ENCODE data around the gene HENMT1. TPM values are rescaled to one million over a fixed set of nuclear protein-coding genes. Genes with fewer than 3 reads are reported as not detected.
"Not testable (repeated sequence)": the region's sequence is repeated elsewhere in the genome, so short reads cannot be mapped to it uniquely, and the experiment has no call there.

The HENMT1 gene
- total and polyA plus RNA-seq, 3 donors from 2014 or later: 70.9 to 126 (median 72.0) TPM

DNA sequence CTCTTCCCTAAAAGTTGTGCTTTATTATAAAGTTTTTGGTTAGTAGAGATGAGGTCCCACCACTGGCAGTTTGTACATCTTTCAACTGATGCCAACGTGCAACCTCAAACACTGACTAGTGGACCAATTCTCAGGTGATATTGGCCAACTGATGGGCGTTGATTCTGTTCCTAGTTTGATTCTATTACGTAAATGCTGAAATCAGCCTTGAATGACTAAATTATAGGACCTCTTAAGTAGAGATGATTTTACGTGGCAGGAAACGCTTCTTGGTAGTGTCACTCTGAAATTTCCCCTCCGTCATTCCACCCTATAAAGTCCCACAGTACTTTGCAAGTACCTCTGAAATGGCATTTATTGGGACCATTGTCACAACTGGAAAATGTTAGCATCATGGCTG lies 43.0 kb upstream of the HENMT1 start:
- no peak for DNase-seq
- H3K4me3 ChIP-seq: no peak overlapping the region
- no peaks in the 10 kb centered on the region for H3K36me3 ChIP-seq (ENCODE audit: low read depth, missing control alignments)
- no peak overlapping the region for H3K27ac ChIP-seq
- H3K27me3 ChIP-seq: no peaks in the 10 kb centered on the region
- TF ChIP-seq, protein P1, sequence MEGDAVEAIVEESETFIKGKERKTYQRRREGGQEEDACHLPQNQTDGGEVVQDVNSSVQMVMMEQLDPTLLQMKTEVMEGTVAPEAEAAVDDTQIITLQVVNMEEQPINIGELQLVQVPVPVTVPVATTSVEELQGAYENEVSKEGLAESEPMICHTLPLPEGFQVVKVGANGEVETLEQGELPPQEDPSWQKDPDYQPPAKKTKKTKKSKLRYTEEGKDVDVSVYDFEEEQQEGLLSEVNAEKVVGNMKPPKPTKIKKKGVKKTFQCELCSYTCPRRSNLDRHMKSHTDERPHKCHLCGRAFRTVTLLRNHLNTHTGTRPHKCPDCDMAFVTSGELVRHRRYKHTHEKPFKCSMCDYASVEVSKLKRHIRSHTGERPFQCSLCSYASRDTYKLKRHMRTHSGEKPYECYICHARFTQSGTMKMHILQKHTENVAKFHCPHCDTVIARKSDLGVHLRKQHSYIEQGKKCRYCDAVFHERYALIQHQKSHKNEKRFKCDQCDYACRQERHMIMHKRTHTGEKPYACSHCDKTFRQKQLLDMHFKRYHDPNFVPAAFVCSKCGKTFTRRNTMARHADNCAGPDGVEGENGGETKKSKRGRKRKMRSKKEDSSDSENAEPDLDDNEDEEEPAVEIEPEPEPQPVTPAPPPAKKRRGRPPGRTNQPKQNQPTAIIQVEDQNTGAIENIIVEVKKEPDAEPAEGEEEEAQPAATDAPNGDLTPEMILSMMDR (IDR thresholded peaks at IDR 0.05): no peak
- no peak for TF ChIP-seq POLR2A (IDR thresholded peaks at IDR 0.05)
- 74 to 81% methylated on average over 6 of the region's 6 CpGs for WGBS, 2 donors
- intact Hi-C loops (cut with DNase I; ENCODE audit: low total_unique reads): no loop called here
- no peaks in the 10 kb centered on the region for H3K4me1 ChIP-seq
- no peaks in the 10 kb centered on the region for H3K9me3 ChIP-seq

DNA sequence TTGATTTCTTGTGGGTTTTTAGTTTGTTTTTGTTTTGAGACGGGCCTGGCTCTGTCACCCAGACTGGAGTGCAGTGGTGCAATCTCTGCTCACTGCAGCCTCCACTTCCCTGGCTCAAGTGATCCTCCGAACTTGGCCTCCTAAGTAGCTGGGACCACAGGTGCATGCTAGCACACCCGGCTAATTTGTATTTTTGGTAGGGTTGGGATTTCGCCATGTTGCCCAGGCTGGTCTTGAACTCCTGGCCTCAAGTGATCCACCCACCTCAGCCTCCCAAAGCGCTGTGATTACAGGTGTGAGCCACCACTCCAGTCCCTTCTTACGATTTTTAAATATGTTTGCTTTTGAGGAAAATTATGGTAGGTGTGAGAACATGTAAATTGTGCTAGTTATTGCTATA lies 41.2 kb upstream of the HENMT1 start:
- 90 to 94% methylated on average over 6 of the region's 6 CpGs for WGBS, 2 donors
- H3K36me3 ChIP-seq (ENCODE audit: low read depth, missing control alignments); H3K27me3 ChIP-seq; intact Hi-C loops (cut with DNase I; ENCODE audit: low total_unique reads); H3K9me3 ChIP-seq; DNase-seq; H3K27ac ChIP-seq; H3K4me1 ChIP-seq; H3K4me3 ChIP-seq: not testable (repeated sequence)

DNA sequence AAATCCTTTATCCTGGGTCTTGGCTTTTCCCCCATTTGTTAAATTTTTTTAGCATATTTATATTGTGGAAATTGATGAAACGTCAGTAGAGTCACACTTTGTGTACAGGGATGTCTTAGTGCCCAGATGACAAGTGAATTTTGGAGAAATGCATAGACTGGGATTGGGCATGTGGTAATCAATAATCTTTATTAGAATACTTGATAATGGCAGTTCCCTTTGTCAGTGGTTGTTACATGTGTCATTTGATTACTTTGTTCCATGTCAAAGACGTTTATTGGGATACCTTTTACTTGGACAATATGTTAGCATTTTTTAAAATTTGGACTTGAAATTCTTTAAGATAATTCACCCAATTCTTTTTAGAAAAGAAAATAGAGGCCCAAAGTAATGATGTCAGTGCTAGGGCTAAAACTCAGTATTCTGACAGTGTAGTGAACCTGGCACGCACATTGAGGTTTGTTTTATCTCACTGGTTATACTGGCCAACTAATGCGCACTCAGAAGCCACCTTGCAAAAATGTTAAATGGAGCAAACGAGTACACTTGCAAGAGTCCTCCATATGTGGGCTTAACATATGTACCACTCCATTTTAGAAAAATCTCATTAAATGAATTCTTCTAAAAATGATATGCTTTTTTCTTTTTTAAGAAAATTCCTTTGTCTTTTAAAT lies 40.4 kb upstream of the HENMT1 start:
- Histone ChIP-seq H3K4me3 (no peak overlapping the region), H3K4me1 (no peaks in the 10 kb centered on the region), H3K27ac (no peak overlapping the region), H3K36me3 (ENCODE audit: low read depth, missing control alignments) (no peaks in the 10 kb centered on the region), H3K27me3 (no peaks in the 10 kb centered on the region), H3K9me3 (no peaks in the 10 kb centered on the region)
- TF ChIP-seq POLR2A (IDR thresholded peaks at IDR 0.05): no peak
- TF ChIP-seq, protein P1 (IDR thresholded peaks at IDR 0.05): no peak
- intact Hi-C loops (cut with DNase I; ENCODE audit: low total_unique reads): no loop called here
- no peak for DNase-seq
- WGBS, 2 donors: 78 to 82% methylated on average over 5 of the region's 5 CpGs

DNA sequence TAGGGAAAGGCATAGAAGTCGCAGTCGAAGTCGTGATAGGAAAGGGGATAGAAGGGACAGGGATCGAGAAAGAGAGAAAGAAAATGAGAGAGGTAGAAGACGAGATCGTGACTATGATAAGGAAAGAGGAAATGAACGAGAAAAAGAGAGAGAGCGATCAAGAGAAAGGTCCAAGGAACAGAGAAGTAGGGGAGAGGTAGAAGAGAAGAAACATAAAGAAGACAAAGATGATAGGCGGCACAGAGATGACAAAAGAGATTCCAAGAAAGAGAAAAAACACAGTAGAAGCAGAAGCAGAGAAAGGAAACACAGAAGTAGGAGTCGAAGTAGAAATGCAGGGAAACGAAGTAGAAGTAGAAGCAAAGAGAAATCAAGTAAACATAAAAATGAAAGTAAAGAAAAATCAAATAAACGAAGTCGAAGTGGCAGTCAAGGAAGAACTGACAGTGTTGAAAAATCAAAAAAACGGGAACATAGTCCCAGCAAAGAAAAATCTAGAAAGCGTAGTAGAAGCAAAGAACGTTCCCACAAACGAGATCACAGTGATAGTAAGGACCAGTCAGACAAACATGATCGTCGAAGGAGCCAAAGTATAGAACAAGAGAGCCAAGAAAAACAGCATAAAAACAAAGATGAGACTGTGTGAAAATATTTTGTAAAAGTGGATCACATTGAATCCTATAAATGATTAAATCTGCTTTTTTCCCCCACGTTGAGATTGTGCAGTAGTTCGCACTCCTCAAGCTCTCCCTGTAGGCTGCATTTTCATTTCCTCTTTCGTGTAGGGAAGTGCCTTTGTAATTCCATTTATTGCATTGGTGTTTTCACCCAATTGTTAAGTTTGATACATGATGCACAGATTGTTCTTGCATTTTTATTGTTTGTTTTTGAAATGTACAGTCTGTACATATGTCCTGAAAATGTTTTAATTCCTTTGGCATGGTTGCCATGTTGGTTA lies 38.8 kb upstream of the HENMT1 start:
- H3K36me3 ChIP-seq (ENCODE audit: low read depth, missing control alignments): no peaks in the 10 kb centered on the region
- peaks cover 4% of the 10 kb centered on the region for H3K4me1 ChIP-seq
- 84% methylated on average over 22 of the region's 22 CpGs for WGBS, 2 donors
- no peak for DNase-seq
- H3K27me3 ChIP-seq: no peaks in the 10 kb centered on the region
- H3K4me3 ChIP-seq: no peak overlapping the region
- no peak for TF ChIP-seq POLR2A (IDR thresholded peaks at IDR 0.05)
- TF ChIP-seq, protein P1 (IDR thresholded peaks at IDR 0.05): no peak
- H3K27ac ChIP-seq: no peak overlapping the region
- intact Hi-C loops (cut with DNase I; ENCODE audit: low total_unique reads): no loop called here
- H3K9me3 ChIP-seq: no peaks in the 10 kb centered on the region

DNA sequence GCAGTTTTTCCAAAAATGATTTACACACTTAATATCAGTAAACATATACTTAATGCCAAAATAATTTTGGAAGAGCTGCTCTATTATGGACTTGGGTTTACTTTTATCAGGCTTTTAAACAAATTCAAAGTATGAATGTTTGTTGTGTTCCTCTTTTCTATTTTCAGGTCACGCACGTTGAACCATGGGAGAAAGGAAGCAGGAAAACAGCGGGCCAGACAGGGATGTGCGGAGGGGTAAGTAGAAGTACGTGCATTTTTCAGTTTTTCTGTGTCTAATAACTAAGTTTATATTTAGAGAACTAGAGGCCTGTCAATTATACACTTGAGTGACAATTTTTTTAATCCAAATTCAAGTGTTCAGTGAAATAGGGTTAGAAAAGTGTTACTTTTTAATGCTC lies 34.6 kb upstream of the HENMT1 start:
- no peaks in the 10 kb centered on the region for H3K9me3 ChIP-seq
- H3K4me1 ChIP-seq: peaks cover 16% of the 10 kb centered on the region
- H3K4me3 ChIP-seq: no peak overlapping the region
- no peaks in the 10 kb centered on the region for H3K27me3 ChIP-seq
- H3K36me3 ChIP-seq (ENCODE audit: low read depth, missing control alignments): no peaks in the 10 kb centered on the region
- H3K27ac ChIP-seq: no peak overlapping the region
- DNase-seq: no peak
- TF ChIP-seq, protein P1 (IDR thresholded peaks at IDR 0.05): no peak
- no peak for TF ChIP-seq POLR2A (IDR thresholded peaks at IDR 0.05)
- intact Hi-C loops (cut with DNase I; ENCODE audit: low total_unique reads): no loop called here
- 66 to 78% methylated on average over 5 of the region's 5 CpGs for WGBS, 2 donors

All from testis (tissue), 3 donors.